Osteoblast (primary cell): Measurements from ENCODE around the gene PLCZ1. TPM values are rescaled to one million over a fixed set of nuclear protein-coding genes. Genes with fewer than 3 reads are reported as not detected.
A peak's percentile ranks its signal among the peaks of the same experiment; 100 is the strongest.

Experiments
- DNase-seq: peaks from one replicate; pipeline ENCODE4 v3.0.0; 2011; ENCODE audit warnings: low spot score, mixed read lengths; ENCODE audit not compliant: insufficient read length; ENCODE audit errors: missing footprints
- H2AFZ ChIP-seq: 2 replicates; pipeline ENCODE4 v1.6.0; 2011; ENCODE audit warnings: mild to moderate bottlenecking, low read length
- H3K27ac ChIP-seq: 2 replicates; pipeline ENCODE4 v1.5.1; 2011; ENCODE audit warnings: mild to moderate bottlenecking, low read depth, low read length, moderate library complexity
- H3K27me3 ChIP-seq: 2 replicates; pipeline ENCODE4 v1.6.0; 2012; ENCODE audit warnings: mild to moderate bottlenecking, control low read depth, inconsistent platforms, low read length, moderate library complexity; ENCODE audit not compliant: insufficient read depth
- H3K36me3 ChIP-seq: 2 replicates; pipeline ENCODE4 v1.5.1; 2011; ENCODE audit warnings: mild to moderate bottlenecking, low read length, control low read depth, moderate library complexity; ENCODE audit not compliant: insufficient read depth
- H3K4me1 ChIP-seq: 2 replicates; pipeline ENCODE4 v1.5.1; 2011; ENCODE audit warnings: mild to moderate bottlenecking, low read length, control low read depth, moderate library complexity; ENCODE audit not compliant: insufficient read depth
- H3K4me2 ChIP-seq: 2 replicates; pipeline ENCODE4 v1.6.0; 2011; ENCODE audit warnings: mild to moderate bottlenecking, low read length; ENCODE audit not compliant: insufficient read depth
- H3K4me3 ChIP-seq: fragments of 200-600 bp; sonication (generic); 3 replicates; pipeline ENCODE4 v1.5.1; 2012; ENCODE audit warnings: mild to moderate bottlenecking, low read length, inconsistent platforms; ENCODE audit not compliant: insufficient read depth
- H3K79me2 ChIP-seq: 2 replicates; pipeline ENCODE4 v1.6.0; 2012; ENCODE audit warnings: mild to moderate bottlenecking, low read length, control low read depth, inconsistent platforms; ENCODE audit not compliant: insufficient read depth
- H3K9me3 ChIP-seq: 2 replicates; pipeline ENCODE4 v1.5.1; 2011; ENCODE audit warnings: low read depth, low read length, control low read depth
- H4K20me1 ChIP-seq: 2 replicates; pipeline ENCODE4 v1.6.0; 2012; ENCODE audit warnings: mild to moderate bottlenecking, low read length, control low read depth; ENCODE audit not compliant: insufficient read depth
- total RNA-seq: library from RNA; depleted of rRNA; stranded (reverse); fragments of >200 nt; gene quantifications from 2 replicates; pipeline ENCODE4 v1.2.3, GENCODE V29; 2012
- TF ChIP-seq, protein P1 (sequence below): IDR thresholded peaks from 2 replicates; pipeline ENCODE4 v1.5.1; 2011; ENCODE audit warnings: mild to moderate bottlenecking, low read depth, low read length, moderate library complexity; ENCODE audit errors: extremely low read depth

PLCZ1 gene
- total RNA-seq, 1 donor = not detected

DNA sequence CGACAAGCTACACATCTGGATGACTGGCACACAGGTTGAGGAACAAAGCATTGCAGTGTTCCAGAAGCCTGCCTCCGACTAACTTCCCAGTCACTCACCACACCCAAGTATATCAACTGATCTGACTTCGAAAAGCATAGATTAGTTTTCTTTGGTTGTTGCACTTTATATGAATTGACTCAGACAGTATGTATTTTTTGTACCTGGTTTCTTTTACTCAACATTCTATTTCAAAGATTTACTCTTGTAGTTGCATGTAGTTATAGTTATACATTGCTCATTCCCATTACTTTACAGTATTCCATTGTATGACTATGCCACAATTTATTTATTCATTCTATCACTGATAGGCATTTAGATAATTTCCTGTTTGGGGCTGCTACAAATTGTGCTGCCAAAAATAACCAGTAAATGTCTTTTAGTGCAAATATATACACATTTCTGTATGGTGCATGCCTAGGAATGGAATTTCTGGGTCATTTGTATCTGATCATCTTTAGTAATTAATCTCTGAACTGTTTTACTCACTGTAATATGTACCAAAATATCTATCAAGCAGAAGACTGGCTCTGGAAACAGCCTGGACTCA is 17.8 kb downstream of the PLCZ1 start:
- peak; percentile 46 for DNase-seq
- H2AFZ ChIP-seq = no peak overlapping the region
- TF ChIP-seq, protein P1, sequence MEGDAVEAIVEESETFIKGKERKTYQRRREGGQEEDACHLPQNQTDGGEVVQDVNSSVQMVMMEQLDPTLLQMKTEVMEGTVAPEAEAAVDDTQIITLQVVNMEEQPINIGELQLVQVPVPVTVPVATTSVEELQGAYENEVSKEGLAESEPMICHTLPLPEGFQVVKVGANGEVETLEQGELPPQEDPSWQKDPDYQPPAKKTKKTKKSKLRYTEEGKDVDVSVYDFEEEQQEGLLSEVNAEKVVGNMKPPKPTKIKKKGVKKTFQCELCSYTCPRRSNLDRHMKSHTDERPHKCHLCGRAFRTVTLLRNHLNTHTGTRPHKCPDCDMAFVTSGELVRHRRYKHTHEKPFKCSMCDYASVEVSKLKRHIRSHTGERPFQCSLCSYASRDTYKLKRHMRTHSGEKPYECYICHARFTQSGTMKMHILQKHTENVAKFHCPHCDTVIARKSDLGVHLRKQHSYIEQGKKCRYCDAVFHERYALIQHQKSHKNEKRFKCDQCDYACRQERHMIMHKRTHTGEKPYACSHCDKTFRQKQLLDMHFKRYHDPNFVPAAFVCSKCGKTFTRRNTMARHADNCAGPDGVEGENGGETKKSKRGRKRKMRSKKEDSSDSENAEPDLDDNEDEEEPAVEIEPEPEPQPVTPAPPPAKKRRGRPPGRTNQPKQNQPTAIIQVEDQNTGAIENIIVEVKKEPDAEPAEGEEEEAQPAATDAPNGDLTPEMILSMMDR = no peak
- H3K79me2 ChIP-seq = no peaks in the 10 kb centered on the region
- H4K20me1 ChIP-seq = no peaks in the 10 kb centered on the region
- H3K27me3 ChIP-seq = no peaks in the 10 kb centered on the region
- no peaks in the 10 kb centered on the region for H3K4me1 ChIP-seq
- no peaks in the 10 kb centered on the region for H3K9me3 ChIP-seq
- H3K27ac ChIP-seq = no peak overlapping the region
- H3K36me3 ChIP-seq = no peaks in the 10 kb centered on the region
- H3K4me3 ChIP-seq = no peak overlapping the region
- H3K4me2 ChIP-seq = no peak overlapping the region

DNA sequence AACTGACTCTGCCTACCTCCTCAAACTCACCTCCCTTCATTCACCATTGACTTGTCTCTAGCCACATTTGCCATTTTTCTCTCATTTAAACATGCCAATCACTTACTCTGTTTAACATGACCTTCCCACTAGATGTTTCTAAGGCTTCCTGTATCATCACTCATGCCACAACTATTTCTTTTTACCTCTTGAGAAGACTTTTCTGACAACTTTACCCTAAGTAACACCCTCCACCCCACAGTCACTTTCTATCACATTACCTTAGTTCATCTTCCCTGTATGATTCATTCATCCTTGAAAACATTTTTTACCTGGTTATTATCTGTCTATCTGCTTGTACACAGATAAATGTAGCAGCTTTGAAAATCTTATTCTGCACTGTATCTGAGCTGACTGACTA is 19.4 kb downstream of the PLCZ1 start:
- H3K27ac ChIP-seq = no peak overlapping the region
- H3K4me3 ChIP-seq = no peak overlapping the region
- H3K4me1 ChIP-seq = no peaks in the 10 kb centered on the region
- H3K9me3 ChIP-seq = no peaks in the 10 kb centered on the region
- H4K20me1 ChIP-seq = no peaks in the 10 kb centered on the region
- no peaks in the 10 kb centered on the region for H3K27me3 ChIP-seq
- no peak overlapping the region for H2AFZ ChIP-seq
- no peaks in the 10 kb centered on the region for H3K79me2 ChIP-seq
- no peaks in the 10 kb centered on the region for H3K36me3 ChIP-seq
- TF ChIP-seq, protein P1 = no peak
- H3K4me2 ChIP-seq = no peak overlapping the region
- DNase-seq = no peak

- H3K4me3 ChIP-seq = no peak overlapping the region
- no peaks in the 10 kb centered on the region for H4K20me1 ChIP-seq
- no peaks in the 10 kb centered on the region for H3K9me3 ChIP-seq
- no peaks in the 10 kb centered on the region for H3K27me3 ChIP-seq
- DNase-seq = no peak
- H3K4me2 ChIP-seq = no peak overlapping the region
- no peak overlapping the region for H2AFZ ChIP-seq
- no peaks in the 10 kb centered on the region for H3K4me1 ChIP-seq
- H3K79me2 ChIP-seq = no peaks in the 10 kb centered on the region
- H3K36me3 ChIP-seq = no peaks in the 10 kb centered on the region
- H3K27ac ChIP-seq = no peak overlapping the region
- TF ChIP-seq, protein P1 = no peak
Observed at GRCh38 chr12:18716236-18716635, 21.6 kb downstream of the PLCZ1 start.

DNA sequence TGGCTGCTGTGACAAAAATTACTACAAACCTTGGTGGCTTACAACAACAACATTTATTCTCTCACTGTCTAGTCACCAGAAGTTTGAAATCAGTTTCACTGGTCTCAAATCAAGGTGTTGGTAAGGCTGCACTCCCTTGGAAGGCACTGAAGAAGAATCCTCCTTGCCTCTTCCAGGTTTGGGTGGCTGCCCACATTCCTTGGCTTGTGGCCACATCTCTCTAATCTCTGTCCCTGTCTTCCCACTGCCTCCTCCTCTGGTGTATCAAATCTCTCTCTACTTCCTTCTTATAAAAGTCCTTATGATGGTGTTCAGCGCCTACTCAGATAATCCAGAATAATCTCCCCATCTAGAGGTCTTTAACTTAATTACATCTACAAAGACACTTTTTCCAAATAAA is 31.0 kb downstream of the PLCZ1 start:
- Histone ChIP-seq H3K27me3 (no peaks in the 10 kb centered on the region), H3K4me3 (no peak overlapping the region), H3K4me2 (no peak overlapping the region), H4K20me1 (no peaks in the 10 kb centered on the region), H3K27ac (no peak overlapping the region), H3K9me3 (peaks cover 2% of the 10 kb centered on the region), H2AFZ (no peak overlapping the region), H3K79me2 (no peaks in the 10 kb centered on the region), H3K4me1 (no peaks in the 10 kb centered on the region), H3K36me3 (no peaks in the 10 kb centered on the region)
- TF ChIP-seq, protein P1 = no peak
- DNase-seq = no peak
